ENCODE data around the gene NIBAN1. TPM values are rescaled to one million over a fixed set of nuclear protein-coding genes. Genes with fewer than 3 reads are reported as not detected.

Gene NIBAN1
- total and polyA plus RNA-seq, 2 of the 8 experiments (the other 6 are each of a cell fraction or from before 2014, with no cell fraction given): 5.7 to 15.2 TPM

- H3K79me2 ChIP-seq (ENCODE audit: control insufficient read depth in 1 of 2, insufficient read depth in 2 of 2, low read length in 2 of 2): no peaks in the 10 kb centered on the region
- no peak overlapping the region for H2BK5ac ChIP-seq (ENCODE audit: low read depth, low read length)
- no peaks in the 10 kb centered on the region for H3K79me1 ChIP-seq (ENCODE audit: low read depth, low read length)
- H3K14ac ChIP-seq (ENCODE audit: insufficient read length): no peak overlapping the region
- H3K9ac ChIP-seq (replicated peaks in 1 of 4; ENCODE audit: extremely low read depth in 1 of 4, low read depth in 3 of 4, low read length in 3 of 4): no peak overlapping the region
- no peaks in the 10 kb centered on the region for H3K9me3 ChIP-seq (ENCODE audit: insufficient read depth in 2 of 2, low read depth in 1 of 2, low read length in 1 of 2)
- H2AFZ ChIP-seq (ENCODE audit: low read length): no peak overlapping the region
- no peaks in the 10 kb centered on the region for H3K36me3 ChIP-seq (ENCODE audit: control insufficient read depth in 2 of 4, insufficient read depth in 4 of 4, low read length in 3 of 4)
- POLR2A ChIA-PET (ENCODE audit: partially characterized antibody): no interaction called here
- no peak for FAIRE-seq
- TF ChIP-seq POLR2A (IDR thresholded peaks at IDR 0.05; ENCODE audit: control extremely low read depth in 1 of 2, low read depth in 2 of 2, low read length in 2 of 2) (no peak), ATF2 (IDR thresholded peaks at IDR 0.05; ENCODE audit: low read length) (no peak), HDAC2 (IDR thresholded peaks at IDR 0.05; ENCODE audit: borderline replicate concordance in 1 of 2, low read depth in 2 of 2, low read length in 2 of 2) (no peak), TEAD4 (IDR thresholded peaks at IDR 0.05; ENCODE audit: low read depth, low read length) (no peak), EGR1 (IDR thresholded peaks at IDR 0.05; ENCODE audit: borderline replicate concordance, low read depth, low read length) (no peak)
- no peaks in the 10 kb centered on the region for H4K20me1 ChIP-seq (replicated peaks in 1 of 2; ENCODE audit: control insufficient read depth in 1 of 2, insufficient read depth in 2 of 2, low read length in 2 of 2)
- no peak overlapping the region for H2BK15ac ChIP-seq (ENCODE audit: low read length)
- no peak overlapping the region for H3K56ac ChIP-seq (replicated peaks; ENCODE audit: insufficient read length, low read depth, low read length)
- CTCF ChIA-PET (ENCODE audit: partially characterized antibody): interaction anchor here (1.0 to 1.6 kb wide), 2 partner anchors 11 to 212 kb away, joined by 3 to 4 read pairs; no protein-coding TSS in a partner anchor
- H3K18ac ChIP-seq (ENCODE audit: extremely low read depth, low read length): no peak overlapping the region
- H3K4me1 ChIP-seq (replicated peaks in 1 of 4; ENCODE audit: control insufficient read depth in 3 of 4, insufficient read depth in 4 of 4, low read length in 3 of 4): no peaks in the 10 kb centered on the region
- H2BK20ac ChIP-seq (ENCODE audit: low read length): no peak overlapping the region
- H4K5ac ChIP-seq (ENCODE audit: insufficient read length, low read depth, low read length): no peak overlapping the region
- no peak for DNase-seq (ENCODE audit: low read depth in 1 of 2, low spot score in 2 of 2)
- H3K23ac ChIP-seq (ENCODE audit: insufficient read length): no peak overlapping the region
- peaks cover 0 to 1% (median 0%) of the 10 kb centered on the region in 4 experiments; a peak in 1 of 7 replicates for H3K27me3 ChIP-seq (replicated peaks in 1 of 4; ENCODE audit: control insufficient read depth in 3 of 4, extremely low read depth in 1 of 4, insufficient read depth in 3 of 4, low read length in 3 of 4)
- H2AK5ac ChIP-seq (ENCODE audit: low read depth, low read length): no peak overlapping the region
- no peak overlapping the region for H2BK12ac ChIP-seq (ENCODE audit: low read depth, low read length)
- H3K4me3 ChIP-seq (ENCODE audit: extremely low read depth in 1 of 4, insufficient read depth in 2 of 4, low read depth in 3 of 4, low read length in 4 of 4): no peak overlapping the region
- WGBS, 2 experiments (ENCODE audit: extremely low coverage in 1 of 2, insufficient coverage in 1 of 2, insufficient read length in 1 of 2, insufficient replicate concordance in 2 of 2, low coverage in 1 of 2, low lambda C conversion rate in 2 of 2, missing lambda C conversion rate in 1 of 2): 100% methylated on average over 2 of the region's 2 CpGs; no CpG with 5 or more reads in 1 of the 2 experiments
- H3K4ac ChIP-seq (replicated peaks; ENCODE audit: insufficient read length, low read depth, low read length): no peak overlapping the region
- H3K27ac ChIP-seq (ENCODE audit: low read depth, low read length): no peak overlapping the region
- no peak overlapping the region for H4K8ac ChIP-seq (ENCODE audit: extremely low read depth, insufficient read depth, low read length)
- H3K23me2 ChIP-seq (ENCODE audit: low read depth, low read length): no peaks in the 10 kb centered on the region
- no peak overlapping the region for H4K91ac ChIP-seq (replicated peaks; ENCODE audit: insufficient read length, low read length)
- no peak overlapping the region for H2BK120ac ChIP-seq (replicated peaks; ENCODE audit: low read depth, low read length)
- no peak overlapping the region for H3K4me2 ChIP-seq (ENCODE audit: insufficient read depth in 1 of 2, low read depth in 2 of 2, low read length in 2 of 2)
Measured at GRCh38 chr1:185017338-185017737, 43.0 kb upstream of the NIBAN1 start.
